B cell (primary cell): ENCODE measurements around the gene NAA10. TPM values are rescaled to one million over a fixed set of nuclear protein-coding genes. Genes with fewer than 3 reads are reported as not detected.
A peak's percentile ranks its signal among the peaks of the same experiment; 100 is the strongest.

Experiments
- ATAC-seq: fragments of 200-7000 bp; cut with Tn5 transposase; one replicate; pipeline ENCODE4 v1.10.0; 2021; ENCODE audit warnings: low read depth, mild to moderate bottlenecking, moderate number of reproducible peaks, moderate library complexity
- CTCF ChIA-PET: fragments of 350-600 bp; sonication (Branson Sonifier 250); formaldehyde crosslinking; loops from one replicate; lab custom pipeline; 2021; ENCODE audit warnings: antibody characterized with exemption, inconsistent platforms; lab: Charles Lee
- POLR2A ChIA-PET: fragments of 350-600 bp; sonication (Branson Sonifier 250); formaldehyde crosslinking; loops from one replicate; lab custom pipeline; 2021; ENCODE audit warnings: antibody characterized with exemption; lab: Charles Lee
- DNase-seq: peaks from one replicate; pipeline ENCODE4 v3.0.0; 2013
- H2AFZ ChIP-seq: 2 replicates; pipeline ENCODE4 v1.6.1; 2012; ENCODE audit warnings: mild to moderate bottlenecking, low read depth, low read length; ENCODE audit not compliant: insufficient read depth, poor library complexity, severe bottlenecking
- H3K27ac ChIP-seq, 2 donors: 1 replicate in 1 of 2; 2 replicates in 1 of 2; pipeline ENCODE4 v1.5.1; 2012 to 2013; ENCODE audit warnings: low read length in 2 of 2, mild to moderate bottlenecking in 2 of 2, moderate library complexity in 1 of 2
- H3K27me3 ChIP-seq, 4 experiments: fragments of 200-600 bp in 1 of 4; sonication (generic) in 1 of 4; replicated peaks in 1 of 4; 1 replicate in 2 of 4; 2 replicates in 2 of 4; pipeline versions ENCODE4 v1.6.1 to v1.7.0; 2013 to 2016; ENCODE audit warnings: low read length in 3 of 4, mild to moderate bottlenecking in 2 of 4, mixed read lengths in 1 of 4, moderate library complexity in 1 of 4; ENCODE audit not compliant: insufficient read depth in 4 of 4, control insufficient read depth in 3 of 4; ENCODE audit errors: control extremely low read depth in 1 of 4
- H3K36me3 ChIP-seq, 2 experiments: replicated peaks in 1 of 2; 1 replicate in 1 of 2; 2 replicates in 1 of 2; pipeline versions ENCODE4 v1.6.1 to v1.7.1; 2013; ENCODE audit warnings: low read length in 1 of 2; ENCODE audit not compliant: insufficient read depth in 2 of 2, control insufficient read depth in 1 of 2; ENCODE audit errors: control extremely low read depth in 1 of 2, extremely low read depth in 1 of 2
- H3K4me1 ChIP-seq, 2 donors: fragments of 200-600 bp in 1 of 2; sonication (generic) in 1 of 2; 1 replicate in 1 of 2; 2 replicates in 1 of 2; pipeline versions ENCODE4 v1.5.1 to v1.6.1; 2013 to 2017; ENCODE audit warnings: low read length in 2 of 2; ENCODE audit not compliant: control insufficient read depth in 2 of 2, insufficient read depth in 2 of 2
- H3K4me2 ChIP-seq: replicated peaks from 2 replicates; pipeline ENCODE3; 2012; ENCODE audit warnings: mild to moderate bottlenecking, low read depth, low read length; ENCODE audit not compliant: poor library complexity, severe bottlenecking
- H3K4me3 ChIP-seq, 5 experiments: fragments of 200-600 bp in 1 of 5; sonication (generic) in 1 of 5; 1 replicate in 3 of 5; 2 replicates in 2 of 5; pipeline versions ENCODE4 v1.5.1 to v1.7.0; 2011 to 2016; ENCODE audit warnings: low read length in 4 of 5, mild to moderate bottlenecking in 4 of 5, low read depth in 2 of 5, control low read depth in 1 of 5, moderate library complexity in 1 of 5; ENCODE audit not compliant: insufficient read depth in 1 of 5; ENCODE audit errors: control extremely low read depth in 1 of 5, extremely low read depth in 1 of 5
- H3K79me2 ChIP-seq: fragments of 200-600 bp; sonication (generic); one replicate; pipeline ENCODE4 v1.6.0; 2016; ENCODE audit warnings: low read length; ENCODE audit not compliant: control insufficient read depth, insufficient read depth
- H3K9ac ChIP-seq: fragments of 200-600 bp; sonication (generic); 2 replicates; pipeline ENCODE4 v1.6.1; 2017; ENCODE audit warnings: mild to moderate bottlenecking, low read length, moderate library complexity
- H3K9me3 ChIP-seq, 3 donors: one replicate each; pipeline versions ENCODE4 v1.6.1 to v1.7.1; 2013; ENCODE audit warnings: low read length in 2 of 3; ENCODE audit not compliant: control insufficient read depth in 2 of 3, insufficient read depth in 1 of 3; ENCODE audit errors: control extremely low read depth in 1 of 3
- H4K20me1 ChIP-seq: 2 replicates; pipeline ENCODE4 v1.6.0; 2012; ENCODE audit warnings: mild to moderate bottlenecking, low read length; ENCODE audit not compliant: insufficient read depth, control insufficient read depth, poor library complexity, severe bottlenecking
- H3K27ac Mint-ChIP-seq: one replicate; pipeline ENCODE4 v1.8.0; 2021; ENCODE audit warnings: mixed read lengths
- H3K27me3 Mint-ChIP-seq: one replicate; pipeline ENCODE4 v1.8.0; 2021; ENCODE audit warnings: mixed read lengths
- H3K4me1 Mint-ChIP-seq: one replicate; pipeline ENCODE4 v1.8.0; 2021; ENCODE audit warnings: mixed read lengths
- H3K4me3 Mint-ChIP-seq: one replicate; pipeline ENCODE4 v1.8.0; 2021; ENCODE audit warnings: mixed read lengths
- H3K9me3 Mint-ChIP-seq: one replicate; pipeline ENCODE4 v1.8.0; 2022; ENCODE audit warnings: mixed read lengths; ENCODE audit not compliant: insufficient read depth
- EZH2 ChIP-seq: IDR thresholded peaks from 2 replicates; pipeline ENCODE4 v1.6.1; 2012; ENCODE audit warnings: borderline replicate concordance, low read depth, mild to moderate bottlenecking, moderate library complexity, low read length; ENCODE audit not compliant: insufficient read depth, poor library complexity, severe bottlenecking
- WGBS: methylation state at CpG from one replicate; pipeline ENCODE4 v1.1.5; 2013; ENCODE audit warnings: missing lambda C conversion rate; ENCODE audit not compliant: insufficient coverage; 5-methylcytosine and 5-hydroxymethylcytosine counted together
- intact Hi-C: fragments of 100-400 bp; cut with micrococcal nuclease; formaldehyde crosslinking; loops from one replicate; pipeline ENCODE4 v1.10.0; 2022
- polyA plus RNA-seq: library from polyadenylated mRNA; depleted of rRNA; stranded (reverse); fragments of >200 nt; gene quantifications from 2 replicates; pipeline ENCODE4 v1.2.3, GENCODE V29; 2012
- total RNA-seq, 2 donors: library from RNA; stranded (reverse); fragments of 120-200 nt in 1 of 2; gene quantifications; 1 replicate in 1 of 2; 2 replicates in 1 of 2; pipeline versions ENCODE4 v1.2.3 to v1.2.4, GENCODE V29; 2013 to 2022
- TF ChIP-seq, protein P1 (sequence below): fragments of 200-600 bp; IDR thresholded peaks from one replicate; pipeline ENCODE4 v1.8.0; 2022; ENCODE audit warnings: antibody characterized with exemption, mild to moderate bottlenecking

Gene NAA10
- total and polyA plus RNA-seq, 2 donors (not counting 1 experiment from before 2014, with no cell fraction given) = 78.3 to 102 TPM

DNA sequence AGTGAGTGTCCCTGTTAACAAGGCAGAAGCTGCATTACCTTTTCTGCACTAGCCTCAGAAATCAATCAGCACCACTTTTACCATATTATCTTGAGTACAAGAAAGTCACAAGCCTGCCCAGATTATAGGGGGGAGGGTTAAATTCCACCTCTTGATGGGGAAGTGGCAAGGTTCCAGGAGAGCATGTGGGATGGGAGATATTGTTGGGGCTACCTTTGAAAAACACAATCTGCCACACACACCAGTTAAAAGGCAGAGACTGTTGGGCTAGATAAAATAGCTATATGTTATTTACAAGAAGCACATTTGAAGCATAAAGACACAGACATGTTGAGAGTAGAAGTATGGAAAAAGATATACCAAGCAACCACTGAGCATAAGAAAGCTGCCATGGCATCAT lies 36.9 kb downstream of the NAA10 start:
- Mint-ChIP-seq H3K4me1 (peaks cover 29% of the 10 kb centered on the region), H3K27ac (no peak overlapping the region), H3K4me3 (no peak overlapping the region), H3K9me3 (no peaks in the 10 kb centered on the region), H3K27me3 (no peaks in the 10 kb centered on the region)
- Histone ChIP-seq H3K36me3 (no peaks in the 10 kb centered on the region), H3K4me2 (no peak overlapping the region), H2AFZ (no peak overlapping the region), H3K27ac (no peak overlapping the region), H4K20me1 (no peaks in the 10 kb centered on the region), H3K9me3 (no peaks in the 10 kb centered on the region), H3K9ac (no peak overlapping the region), H3K4me1 (peaks cover 24 to 27% of the 10 kb centered on the region in 2 donors), H3K4me3 (no peak overlapping the region), H3K79me2 (no peaks in the 10 kb centered on the region), H3K27me3 (no peaks in the 10 kb centered on the region)
- CTCF ChIA-PET = no interaction called here
- intact Hi-C loops = no loop called here
- POLR2A ChIA-PET = no interaction called here
- no peak for ATAC-seq
- no peak for DNase-seq
- TF ChIP-seq, protein P1, sequence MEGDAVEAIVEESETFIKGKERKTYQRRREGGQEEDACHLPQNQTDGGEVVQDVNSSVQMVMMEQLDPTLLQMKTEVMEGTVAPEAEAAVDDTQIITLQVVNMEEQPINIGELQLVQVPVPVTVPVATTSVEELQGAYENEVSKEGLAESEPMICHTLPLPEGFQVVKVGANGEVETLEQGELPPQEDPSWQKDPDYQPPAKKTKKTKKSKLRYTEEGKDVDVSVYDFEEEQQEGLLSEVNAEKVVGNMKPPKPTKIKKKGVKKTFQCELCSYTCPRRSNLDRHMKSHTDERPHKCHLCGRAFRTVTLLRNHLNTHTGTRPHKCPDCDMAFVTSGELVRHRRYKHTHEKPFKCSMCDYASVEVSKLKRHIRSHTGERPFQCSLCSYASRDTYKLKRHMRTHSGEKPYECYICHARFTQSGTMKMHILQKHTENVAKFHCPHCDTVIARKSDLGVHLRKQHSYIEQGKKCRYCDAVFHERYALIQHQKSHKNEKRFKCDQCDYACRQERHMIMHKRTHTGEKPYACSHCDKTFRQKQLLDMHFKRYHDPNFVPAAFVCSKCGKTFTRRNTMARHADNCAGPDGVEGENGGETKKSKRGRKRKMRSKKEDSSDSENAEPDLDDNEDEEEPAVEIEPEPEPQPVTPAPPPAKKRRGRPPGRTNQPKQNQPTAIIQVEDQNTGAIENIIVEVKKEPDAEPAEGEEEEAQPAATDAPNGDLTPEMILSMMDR = no peak
- TF ChIP-seq EZH2 = no peak

DNA sequence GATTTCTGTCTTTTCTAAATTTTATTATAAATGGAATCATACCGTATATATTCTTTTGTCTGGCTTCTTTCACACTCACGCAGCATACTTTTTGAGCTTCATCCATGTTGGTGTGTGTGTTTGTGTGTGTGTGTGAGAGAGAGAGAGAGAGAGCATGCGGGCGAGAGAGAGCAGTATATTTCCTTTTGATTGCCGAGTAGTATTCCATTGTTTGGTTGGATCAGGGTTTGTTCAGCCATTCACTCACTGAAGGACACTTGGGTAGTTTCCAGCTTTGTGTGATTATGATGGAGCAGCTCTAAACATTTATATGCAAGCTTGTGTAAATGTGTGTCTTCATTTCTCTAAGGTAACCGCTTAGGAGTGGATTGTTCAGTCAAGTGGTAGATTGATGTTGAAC lies 45.7 kb downstream of the NAA10 start:
- no peak overlapping the region for H3K27ac Mint-ChIP-seq
- Histone ChIP-seq H3K9ac (no peak overlapping the region), H3K36me3 (no peaks in the 10 kb centered on the region), H3K27ac (no peak overlapping the region), H4K20me1 (no peaks in the 10 kb centered on the region), H3K4me1 (peaks cover 40 to 44% of the 10 kb centered on the region in 2 donors), H3K4me3 (no peak overlapping the region), H3K9me3 (peaks cover 0 to 3% (median 0%) of the 10 kb centered on the region in 3 donors), H3K79me2 (no peaks in the 10 kb centered on the region), H3K4me2 (peak overlapping the region; percentile 37), H2AFZ (no peak overlapping the region), H3K27me3 (peaks cover 0 to 12% (median 5%) of the 10 kb centered on the region in 4 experiments)
- ATAC-seq = no peak
- ChIA-PET POLR2A (interaction anchor here (1.1 kb wide), 1 partner anchor 39 kb away, joined by 3 read pairs; no protein-coding TSS in a partner anchor), CTCF (no interaction called here)
- H3K4me1 Mint-ChIP-seq = peaks cover 24% of the 10 kb centered on the region
- TF ChIP-seq, protein P1 = no peak
- no peak for TF ChIP-seq EZH2
- no peak for DNase-seq
- peaks cover 3% of the 10 kb centered on the region for H3K27me3 Mint-ChIP-seq
- no peaks in the 10 kb centered on the region for H3K9me3 Mint-ChIP-seq
- intact Hi-C loops = loop anchor here (5.0 kb wide), 1 partner anchor 38 kb away; the partner anchor contains the start of gene ARHGAP4
- WGBS = 100% methylated on average over 2 of the region's 6 CpGs
- H3K4me3 Mint-ChIP-seq = no peak overlapping the region
